GM18519 (cell line): ENCODE results near the gene PPP1CB.

ENCODE experiments used
- ATAC-seq: cut with Tn5 transposase; IDR thresholded peaks from one replicate; pipeline ENCODE4 v1.9.1; 2021; ENCODE audit warnings: mild to moderate bottlenecking, moderate library complexity; ENCODE audit not compliant: unreplicated experiment, low FRiP score

The PPP1CB gene

DNA sequence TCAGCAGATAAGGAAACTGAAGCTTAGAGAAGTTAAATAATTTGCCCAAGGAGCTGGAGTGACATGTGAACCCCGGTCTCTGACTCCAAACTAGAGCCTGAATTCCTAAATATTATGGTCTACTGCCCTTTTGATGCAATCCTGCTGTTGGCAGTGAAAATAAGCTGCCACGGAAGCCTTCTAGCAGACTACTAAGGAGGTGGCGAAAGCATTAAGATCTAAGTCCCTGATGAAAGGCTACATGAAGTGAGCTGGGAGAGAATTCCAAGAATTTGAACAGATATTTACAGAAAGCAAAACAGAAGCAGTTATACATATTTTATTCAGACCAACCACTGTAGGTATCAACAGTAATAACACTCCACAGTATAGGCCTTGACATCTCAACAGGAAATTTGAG is 90.4 kb downstream of the PPP1CB start:
- no peak for ATAC-seq
